GM10266 (cell line): ENCODE data around the gene ZBBX.

Source experiments
- DNase-seq: peaks from one replicate; pipeline ENCODE4 v3.0.0; 2012; ENCODE audit errors: extremely low spot score
- TF ChIP-seq, protein P1 (sequence below): IDR thresholded peaks from 2 replicates; pipeline ENCODE4 v1.5.1; 2012; ENCODE audit warnings: mild to moderate bottlenecking, low read depth; ENCODE audit not compliant: control insufficient read depth, insufficient read depth; ENCODE audit errors: missing control alignments

Gene ZBBX

DNA sequence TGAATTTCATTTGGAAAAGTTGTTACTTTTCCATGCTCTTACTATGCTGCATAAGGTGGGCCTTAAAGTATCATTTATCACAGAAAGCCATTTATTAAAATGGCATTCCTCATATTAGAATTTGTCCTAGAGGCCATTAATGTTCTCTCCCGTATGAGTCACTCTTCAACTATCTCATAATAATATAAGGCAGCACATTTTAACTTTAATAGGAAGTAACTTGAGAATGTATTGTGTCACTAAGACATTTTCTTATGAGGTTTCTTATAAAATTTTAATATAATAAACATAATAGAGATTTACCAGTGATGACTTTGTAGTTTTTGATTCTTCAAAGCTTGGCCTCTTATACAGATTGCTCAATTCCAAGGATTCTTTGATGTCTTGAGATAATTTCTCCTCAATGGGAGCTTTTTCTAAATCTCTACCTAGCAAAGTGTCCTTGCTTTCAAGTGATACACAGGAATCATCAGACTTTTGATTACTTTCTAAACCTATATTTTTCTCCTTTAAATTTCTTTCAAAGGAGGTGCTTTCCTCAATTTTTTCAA lies 74.7 kb downstream of the ZBBX start:
- TF ChIP-seq, protein P1, sequence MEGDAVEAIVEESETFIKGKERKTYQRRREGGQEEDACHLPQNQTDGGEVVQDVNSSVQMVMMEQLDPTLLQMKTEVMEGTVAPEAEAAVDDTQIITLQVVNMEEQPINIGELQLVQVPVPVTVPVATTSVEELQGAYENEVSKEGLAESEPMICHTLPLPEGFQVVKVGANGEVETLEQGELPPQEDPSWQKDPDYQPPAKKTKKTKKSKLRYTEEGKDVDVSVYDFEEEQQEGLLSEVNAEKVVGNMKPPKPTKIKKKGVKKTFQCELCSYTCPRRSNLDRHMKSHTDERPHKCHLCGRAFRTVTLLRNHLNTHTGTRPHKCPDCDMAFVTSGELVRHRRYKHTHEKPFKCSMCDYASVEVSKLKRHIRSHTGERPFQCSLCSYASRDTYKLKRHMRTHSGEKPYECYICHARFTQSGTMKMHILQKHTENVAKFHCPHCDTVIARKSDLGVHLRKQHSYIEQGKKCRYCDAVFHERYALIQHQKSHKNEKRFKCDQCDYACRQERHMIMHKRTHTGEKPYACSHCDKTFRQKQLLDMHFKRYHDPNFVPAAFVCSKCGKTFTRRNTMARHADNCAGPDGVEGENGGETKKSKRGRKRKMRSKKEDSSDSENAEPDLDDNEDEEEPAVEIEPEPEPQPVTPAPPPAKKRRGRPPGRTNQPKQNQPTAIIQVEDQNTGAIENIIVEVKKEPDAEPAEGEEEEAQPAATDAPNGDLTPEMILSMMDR, result no peak
- no peak for DNase-seq

DNA sequence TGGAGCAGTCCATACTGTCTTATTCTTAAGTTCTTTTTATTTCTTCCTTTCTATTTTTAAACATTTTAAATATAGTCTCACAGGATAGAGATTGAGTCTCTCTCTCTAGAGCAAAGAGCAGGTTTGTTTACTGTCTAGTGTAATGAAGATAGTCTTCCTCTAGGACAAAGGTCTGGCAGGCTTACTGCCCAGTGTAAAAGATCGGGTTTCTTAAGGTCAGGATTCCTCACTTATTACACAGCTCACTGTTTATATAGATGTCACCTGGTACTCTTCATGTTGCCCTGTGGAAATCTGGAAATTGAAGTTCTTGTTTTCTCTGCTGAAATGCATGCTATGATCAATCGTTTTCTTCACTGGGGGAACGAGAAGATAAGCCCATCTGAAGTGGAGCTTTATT lies 76.0 kb downstream of the ZBBX start:
- TF ChIP-seq, protein P1, result no peak
- DNase-seq, result no peak

DNA sequence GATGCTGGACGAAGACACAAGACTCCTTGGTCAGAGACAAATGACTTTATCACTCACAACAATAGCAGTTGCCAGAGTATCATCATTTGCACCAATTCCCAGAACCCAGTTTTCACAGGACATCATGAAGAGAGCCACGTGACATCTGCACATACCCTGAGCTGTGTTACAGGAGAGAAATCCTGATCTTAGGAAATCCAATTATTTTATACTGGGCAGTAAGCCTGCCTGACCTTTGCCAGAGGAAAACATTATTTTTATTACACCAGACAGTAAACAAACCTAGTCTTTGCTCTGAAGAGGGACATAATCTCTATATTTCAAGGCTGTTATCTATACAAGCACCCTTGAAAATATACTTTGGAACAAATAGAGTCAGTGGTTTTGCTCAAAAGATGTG lies 77.4 kb downstream of the ZBBX start:
- no peak for DNase-seq
- TF ChIP-seq, protein P1, result no peak

DNA sequence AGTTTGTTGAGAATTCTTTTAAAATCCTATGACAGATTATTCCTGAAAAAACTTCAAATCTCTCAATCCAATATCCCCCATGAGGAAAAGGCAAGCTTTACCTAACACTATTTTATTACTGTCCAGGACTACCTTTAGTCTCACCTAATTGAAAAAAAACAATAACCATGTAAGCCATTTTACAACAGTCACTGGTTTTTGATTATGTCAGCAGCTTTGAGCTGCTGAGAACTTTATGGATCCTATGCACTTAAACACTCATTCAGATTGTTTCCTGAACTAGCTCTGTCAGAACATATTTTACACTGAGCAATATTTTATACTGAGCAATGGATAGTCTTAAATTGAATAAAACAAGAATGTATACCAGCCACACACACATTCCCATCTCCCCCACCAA lies 79.9 kb downstream of the ZBBX start:
- DNase-seq, result no peak
- TF ChIP-seq, protein P1, result no peak

DNA sequence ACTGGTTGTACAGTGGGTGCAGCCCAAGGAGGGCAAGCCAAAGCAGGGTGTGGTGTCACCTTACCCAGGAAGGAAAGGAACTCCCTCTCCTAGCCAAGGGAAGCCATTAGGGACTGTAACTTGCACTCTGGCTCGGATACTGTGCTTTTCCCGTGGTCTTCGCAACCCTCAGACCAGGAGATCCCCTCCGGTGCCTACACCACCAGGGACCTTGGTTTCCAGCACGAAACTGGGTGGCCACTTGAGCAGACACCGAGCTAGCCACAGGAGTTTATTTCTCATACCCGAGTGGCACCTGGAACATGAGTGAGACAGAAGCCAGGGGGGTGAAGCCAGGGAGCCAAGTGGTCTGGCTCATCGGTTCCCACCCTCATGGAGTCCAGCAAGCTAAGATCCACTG lies 90.7 kb downstream of the ZBBX start:
- no peak for DNase-seq
- TF ChIP-seq, protein P1, result no peak

DNA sequence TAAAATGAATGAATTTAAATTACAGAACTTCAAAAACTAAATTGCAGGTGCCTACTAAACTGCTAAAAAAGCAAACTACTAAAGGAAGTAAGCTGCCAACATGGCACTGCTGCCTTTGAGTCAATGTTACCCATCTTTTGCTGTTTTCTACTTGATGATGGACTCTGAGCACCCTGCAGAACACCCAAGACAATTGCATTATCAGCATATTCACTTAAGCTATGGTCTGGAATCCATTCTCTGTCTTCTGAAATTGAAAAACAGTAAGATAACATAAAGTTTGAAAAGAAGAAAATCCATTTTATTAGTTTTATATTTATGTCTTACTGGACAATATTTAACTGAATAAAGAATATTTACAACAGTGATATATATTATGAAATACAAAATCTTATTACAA lies 91.4 kb downstream of the ZBBX start:
- no peak for DNase-seq
- TF ChIP-seq, protein P1, result no peak

DNA sequence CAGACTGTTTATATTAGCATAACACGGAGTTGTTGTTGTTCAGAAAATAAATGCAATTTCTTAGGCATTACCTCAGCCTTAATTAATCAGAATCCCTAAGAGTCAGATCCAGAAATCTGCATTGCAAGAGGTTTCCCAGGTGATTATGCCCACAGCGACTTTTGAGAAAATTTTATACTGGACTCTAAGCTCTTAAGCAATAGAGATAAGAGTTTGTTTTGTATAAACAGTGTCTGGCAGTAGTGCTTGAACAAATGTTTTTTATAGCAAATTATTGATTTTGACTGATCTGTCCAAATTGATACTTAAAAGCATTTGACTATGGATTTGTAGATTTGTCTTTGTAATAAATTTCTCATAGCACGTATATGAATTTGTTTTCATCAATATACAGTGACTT lies 92.8 kb downstream of the ZBBX start:
- DNase-seq, result no peak
- TF ChIP-seq, protein P1, result no peak
